ENCODE measurements around the gene FBXO21.
"Not testable (repeated sequence)": the region's sequence is repeated elsewhere in the genome, so short reads cannot be mapped to it uniquely, and the experiment has no call there.

Gene FBXO21

GRCh38 chr12:117104003-117104402, 86.3 kb downstream of the FBXO21 start:
- not testable (repeated sequence) for DNase-seq (ENCODE audit: low read depth)

- DNase-seq (ENCODE audit: low read depth): no peak
These were observed 87.5 kb downstream of the FBXO21 start for GRCh38 chr12:117102800-117103181.

DNA sequence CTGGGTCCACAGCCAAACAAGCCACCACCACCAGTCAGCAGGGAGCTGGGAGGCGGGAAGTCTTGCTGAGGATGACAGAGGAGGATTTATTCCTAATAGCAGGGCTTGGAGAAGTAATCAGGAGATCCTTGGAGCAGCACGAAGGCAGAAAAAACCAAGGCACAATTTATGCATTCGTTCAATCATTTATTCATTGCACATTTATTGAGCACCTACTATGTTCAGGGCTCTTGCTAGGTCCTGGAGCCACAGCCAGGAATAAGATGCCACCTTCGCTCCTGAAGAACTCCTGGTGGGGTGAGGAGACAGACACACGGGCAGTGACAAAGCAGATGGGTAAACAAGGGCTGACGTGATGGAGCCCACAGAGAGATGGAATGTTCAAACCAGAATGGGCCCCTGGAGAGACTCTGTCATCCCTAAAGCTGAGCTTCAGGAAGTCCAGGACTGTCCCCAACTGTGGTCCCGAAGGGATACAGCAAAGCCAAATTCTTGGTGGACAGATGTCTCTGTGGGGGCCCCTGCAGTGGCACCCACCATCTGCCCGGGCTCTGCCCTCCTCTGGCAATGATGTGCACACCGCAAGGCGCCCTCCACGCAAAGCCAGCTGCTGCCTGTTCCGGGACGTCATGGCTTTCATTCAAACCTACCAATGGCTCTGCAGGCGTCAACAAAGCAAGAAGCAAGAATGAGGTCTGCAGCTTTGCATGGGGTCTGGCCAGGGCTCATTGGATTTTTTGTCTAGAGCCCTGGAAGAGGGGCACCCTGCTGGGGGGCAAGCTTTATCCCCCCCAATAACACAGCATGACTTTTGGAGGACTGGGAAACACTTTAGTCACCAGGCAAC, 88.1 kb downstream of the FBXO21 start:
- no peak for DNase-seq (ENCODE audit: low read depth)

DNA sequence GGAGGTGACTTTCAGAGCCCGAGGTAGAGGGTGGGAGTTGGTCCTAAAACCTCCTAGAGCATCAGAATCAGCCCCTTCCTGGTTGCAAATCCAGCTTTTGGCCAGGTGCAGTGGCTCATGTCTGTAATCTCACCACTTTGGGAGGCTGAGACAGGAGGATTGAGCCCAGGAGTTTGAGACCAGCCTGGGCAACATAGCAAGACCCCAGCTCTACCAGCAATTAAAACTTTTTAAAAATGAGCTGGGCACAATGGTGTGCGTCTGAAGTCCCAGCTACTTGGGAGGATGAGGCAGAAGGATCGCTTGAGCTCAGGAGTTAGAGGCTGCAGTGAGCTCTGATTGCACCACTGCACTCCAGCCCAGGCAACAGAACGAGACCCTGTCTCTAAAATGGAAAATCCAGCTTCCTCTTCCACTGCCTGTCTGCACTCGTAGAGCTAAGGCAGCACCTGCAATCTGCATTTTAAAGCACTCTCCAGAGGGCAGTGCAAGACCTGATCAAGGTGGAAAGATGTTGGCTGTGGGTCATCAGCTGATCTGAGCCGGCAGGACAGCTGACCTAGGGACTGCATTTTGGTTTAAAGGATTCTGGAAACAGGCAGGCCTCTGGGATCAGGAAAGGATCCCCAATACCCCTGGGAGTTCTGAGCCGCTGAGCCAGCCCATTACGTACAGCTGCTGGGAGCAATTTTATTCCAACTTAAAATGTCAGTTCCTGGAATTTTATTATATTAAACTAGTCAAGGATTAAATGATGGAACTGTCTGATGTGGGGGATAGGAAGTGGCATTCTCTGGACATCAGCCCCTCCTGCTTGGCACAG, 89.2 kb downstream of the FBXO21 start:
- DNase-seq (ENCODE audit: low read depth): no peak

GRCh38 chr12:117100251-117100650, 90.0 kb downstream of the FBXO21 start:
- DNase-seq (ENCODE audit: low read depth): no peak

DNA sequence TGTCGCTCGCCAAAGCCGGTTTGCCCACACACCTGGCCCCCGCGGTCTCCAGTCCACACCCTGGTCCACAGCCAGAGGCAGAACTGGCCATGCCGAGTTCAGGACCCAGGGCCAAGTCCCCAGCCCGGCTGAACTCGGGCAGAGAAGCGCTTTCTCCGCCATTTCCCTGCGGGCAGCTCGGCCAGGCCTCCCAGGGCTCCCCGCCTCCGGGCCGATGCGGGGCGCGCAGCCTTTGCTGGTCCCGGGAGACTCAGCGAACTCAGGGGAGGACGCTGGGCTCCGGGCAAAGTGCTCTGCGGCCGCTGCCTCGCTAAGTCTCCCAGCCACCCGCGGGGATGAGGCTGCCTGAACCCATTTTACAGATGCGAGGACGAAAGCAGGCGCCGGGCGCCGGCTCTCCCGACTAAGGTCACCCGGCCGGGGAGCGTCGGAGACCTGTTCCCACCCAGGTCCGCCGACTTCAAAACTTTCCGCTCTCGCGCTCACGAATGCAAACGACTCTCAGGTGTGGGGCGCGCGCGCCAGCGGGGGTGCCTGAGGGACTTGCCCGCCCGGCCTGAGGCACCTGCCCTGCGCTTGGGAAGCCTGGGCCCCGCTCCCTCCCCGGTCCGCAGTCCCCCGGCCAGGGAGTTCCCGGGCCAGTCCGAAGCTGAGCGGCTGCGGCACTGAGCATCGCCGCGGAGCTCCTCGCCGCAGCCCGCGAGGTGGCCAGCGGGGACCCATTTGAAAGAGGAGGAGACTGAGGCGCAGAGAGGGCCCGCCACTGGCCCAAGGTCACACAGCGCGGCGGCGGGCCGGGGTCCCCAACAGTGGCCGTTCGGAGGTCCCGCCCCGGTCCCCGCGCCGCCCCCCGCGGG, 91.7 kb downstream of the FBXO21 start:
- DNase-seq (ENCODE audit: low read depth): no peak

GRCh38 chr12:117098024-117098360, 92.3 kb downstream of the FBXO21 start:
- no peak for DNase-seq (ENCODE audit: low read depth)

DNA sequence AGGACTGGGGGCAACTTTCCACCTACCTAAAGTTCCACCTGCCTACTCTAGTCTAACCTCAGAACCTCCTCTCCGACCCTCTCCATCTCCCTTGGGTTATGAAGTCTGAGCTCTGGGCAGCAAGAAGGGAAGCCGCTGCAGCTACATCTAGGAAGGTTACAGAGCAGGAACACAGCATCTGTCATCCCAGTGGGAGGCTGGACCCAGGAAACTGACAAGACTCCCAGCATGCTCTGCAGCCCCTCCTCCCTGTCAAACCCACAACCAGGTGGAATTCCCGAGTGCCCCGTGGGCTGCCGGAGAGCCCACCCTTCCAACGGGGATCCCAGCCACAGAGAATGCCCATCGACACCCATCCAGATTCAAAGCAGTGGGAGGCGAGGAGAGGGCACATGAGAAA, 93.1 kb downstream of the FBXO21 start:
- no peak for DNase-seq (ENCODE audit: low read depth)

DNA sequence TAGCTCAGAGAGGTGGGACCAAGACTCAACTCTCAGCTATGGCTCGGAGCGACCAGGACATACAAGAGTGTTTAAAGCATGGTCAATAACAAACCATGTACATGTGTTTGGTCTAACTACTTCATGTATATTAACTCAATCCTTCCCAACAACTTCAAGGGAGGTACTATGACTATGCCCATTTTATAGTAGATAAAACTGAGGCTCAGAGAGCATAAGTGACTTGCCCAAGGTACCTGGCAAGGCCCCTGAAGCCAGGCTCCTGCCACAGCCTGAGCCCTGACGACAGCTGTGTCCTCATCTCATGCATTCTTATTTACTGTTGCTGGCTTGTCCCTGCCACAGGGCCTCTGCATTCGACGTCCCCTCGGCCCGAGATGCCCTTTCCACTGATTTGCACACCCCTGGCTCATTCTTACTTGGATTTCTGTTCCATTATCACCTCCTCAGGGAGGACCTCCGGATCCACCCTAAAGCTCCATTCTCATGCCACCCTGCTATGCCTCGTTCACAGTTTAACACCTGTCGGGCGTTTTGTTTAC, 93.7 kb downstream of the FBXO21 start:
- DNase-seq (ENCODE audit: low read depth): no peak

- not testable (repeated sequence) for DNase-seq (ENCODE audit: low read depth)
These were observed 95.1 kb downstream of the FBXO21 start for GRCh38 chr12:117095191-117095590.

GRCh38 chr12:117093918-117094630, 96.2 kb downstream of the FBXO21 start:
- no peak for DNase-seq (ENCODE audit: low read depth)

DNA sequence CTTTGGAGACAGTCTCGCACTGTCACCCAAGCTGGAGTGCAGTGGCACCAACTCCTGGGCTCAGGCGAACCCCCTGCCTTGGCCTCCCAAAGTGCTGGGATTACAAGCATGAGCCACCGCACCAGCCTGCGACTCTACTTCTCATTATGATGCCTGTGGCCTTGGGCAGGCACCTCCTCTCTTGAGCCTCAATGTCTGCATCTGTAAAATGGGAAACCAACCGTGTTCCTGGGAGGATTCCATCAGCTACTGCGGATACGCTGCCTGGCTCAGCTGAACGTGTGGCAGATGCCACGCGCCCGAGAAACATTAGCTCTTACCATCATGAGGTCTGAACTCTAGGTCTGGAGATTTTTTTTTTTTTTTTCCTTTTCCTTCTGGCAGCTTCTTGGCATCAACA, 96.8 kb downstream of the FBXO21 start:
- DNase-seq (ENCODE audit: low read depth): no peak

- no peak for DNase-seq (ENCODE audit: low read depth)
These were observed 97.4 kb downstream of the FBXO21 start for GRCh38 chr12:117092886-117093285.

- no peak for DNase-seq (ENCODE audit: low read depth)
These were observed 97.8 kb downstream of the FBXO21 start for GRCh38 chr12:117092511-117092780.
